ENCODE data around the gene BOLA1. TPM values are rescaled to one million over a fixed set of nuclear protein-coding genes. Genes with fewer than 3 reads are reported as not detected.

The BOLA1 gene
- total RNA-seq, 1 experiment from 2014 or later: 12.3 TPM

Other genes with a start within 250 kb of the BOLA1 start
- gene FCGR1A, start 116.9 kb upstream of the BOLA1 start, total RNA-seq (2014; rRNA removed; shearing (Covaris generic)): not detected in 2 replicates
- gene SV2A, start 18.3 kb downstream of the BOLA1 start, total RNA-seq (2014; rRNA removed; shearing (Covaris generic)): 16.6 and 17.8 TPM in 2 replicates
- gene SF3B4, start 28.2 kb downstream of the BOLA1 start, total RNA-seq (2014; rRNA removed; shearing (Covaris generic)): 5.7 and 16.4 TPM in 2 replicates
- gene MTMR11, start 37.3 kb downstream of the BOLA1 start, total RNA-seq (2014; rRNA removed; shearing (Covaris generic)): 2.1 and 6.4 TPM in 2 replicates
- gene OTUD7B, start 111.2 kb downstream of the BOLA1 start, total RNA-seq (2014; rRNA removed; shearing (Covaris generic)): 14.2 and 27.2 TPM in 2 replicates
- 52.6 and 54.8 TPM in 2 replicates for gene VPS45, start 168.2 kb downstream of the BOLA1 start, total RNA-seq (2014; rRNA removed; shearing (Covaris generic))

All from SJSA1 (cell line).